Liver (tissue), 9 donors: ENCODE results near the gene ZFP92. TPM values are rescaled to one million over a fixed set of nuclear protein-coding genes. Genes with fewer than 3 reads are reported as not detected.
"Not testable (repeated sequence)": the region's sequence is repeated elsewhere in the genome, so short reads cannot be mapped to it uniquely, and the experiment has no call there.

Experiments used
- DNase-seq: peaks from one replicate; pipeline ENCODE4 v3.0.0-alpha.2; 2017; ENCODE audit warnings: low spot score
- H3K27ac ChIP-seq, 2 donors: one replicate each; pipeline ENCODE4 v1.7.0; 2013; ENCODE audit warnings: inconsistent platforms in 2 of 2, low read length in 2 of 2, control low read depth in 1 of 2, low read depth in 1 of 2, mild to moderate bottlenecking in 1 of 2
- H3K27me3 ChIP-seq, 4 donors: one replicate each; pipeline versions ENCODE4 v1.6.1 to v1.7.0; 2013; ENCODE audit warnings: low read length in 3 of 4, inconsistent platforms in 1 of 4, mild to moderate bottlenecking in 1 of 4, moderate library complexity in 1 of 4; ENCODE audit not compliant: control insufficient read depth in 4 of 4, insufficient read depth in 4 of 4
- H3K36me3 ChIP-seq, 4 donors: one replicate each; pipeline versions ENCODE4 v1.6.1 to v1.7.0; 2013; ENCODE audit warnings: low read length in 3 of 4, mild to moderate bottlenecking in 3 of 4, low read depth in 1 of 4, moderate library complexity in 1 of 4; ENCODE audit not compliant: control insufficient read depth in 4 of 4, insufficient read depth in 3 of 4
- H3K4me1 ChIP-seq, 4 donors: one replicate each; pipeline versions ENCODE4 v1.6.1 to v1.7.0; 2013; ENCODE audit warnings: low read length in 3 of 4, mild to moderate bottlenecking in 3 of 4, moderate library complexity in 1 of 4; ENCODE audit not compliant: control insufficient read depth in 4 of 4, insufficient read depth in 4 of 4
- H3K4me3 ChIP-seq, 3 donors: one replicate each; pipeline versions ENCODE4 v1.6.1 to v1.7.0; 2013; ENCODE audit warnings: low read length in 3 of 3, control low read depth in 1 of 3, low read depth in 1 of 3, mild to moderate bottlenecking in 1 of 3
- H3K9ac ChIP-seq, 2 donors: one replicate each; pipeline ENCODE4 v1.7.0; 2013; ENCODE audit warnings: low read length in 2 of 2, mild to moderate bottlenecking in 2 of 2, moderate library complexity in 2 of 2, control low read depth in 1 of 2, low read depth in 1 of 2
- H3K9me3 ChIP-seq, 4 donors: one replicate each; pipeline versions ENCODE4 v1.6.1 to v1.7.0; 2013; ENCODE audit warnings: low read length in 3 of 4; ENCODE audit not compliant: control insufficient read depth in 4 of 4
- EGR1 ChIP-seq, 2 donors: IDR thresholded peaks; 2 replicates each; pipeline ENCODE4 v1.6.1; 2016 to 2018; ENCODE audit warnings: antibody characterized with exemption in 2 of 2, low read depth in 2 of 2
- FOXA1 ChIP-seq: IDR thresholded peaks from 2 replicates; pipeline ENCODE4 v1.6.1; 2016; ENCODE audit warnings: antibody characterized with exemption
- HNF4G ChIP-seq: IDR thresholded peaks from 2 replicates; pipeline ENCODE4 v1.6.1; 2016; ENCODE audit warnings: antibody characterized with exemption
- NR2F2 ChIP-seq: IDR thresholded peaks from 2 replicates; pipeline ENCODE4 v1.6.1; 2016; ENCODE audit warnings: antibody characterized with exemption
- RAD21 ChIP-seq, 2 donors: IDR thresholded peaks; 2 replicates each; pipeline ENCODE4 v1.6.1; 2016; ENCODE audit warnings: antibody characterized with exemption in 2 of 2, mild to moderate bottlenecking in 2 of 2
- RXRA ChIP-seq, 2 donors: IDR thresholded peaks; 2 replicates each; pipeline ENCODE4 v1.6.1; 2017 to 2018; ENCODE audit warnings: antibody characterized with exemption in 2 of 2, mild to moderate bottlenecking in 1 of 2
- SP1 ChIP-seq: IDR thresholded peaks from 2 replicates; pipeline ENCODE4 v1.6.1; 2018; ENCODE audit warnings: antibody characterized with exemption, mild to moderate bottlenecking
- TAF1 ChIP-seq: conservative IDR thresholded peaks from 2 replicates; pipeline ENCODE4 v1.6.1; 2016; ENCODE audit warnings: antibody characterized with exemption, mild to moderate bottlenecking
- WGBS: extraction: QIAGEN DNeasy Blood & Tissue Kit; methylation state at CpG from one replicate; pipeline ENCODE4 v1.1.7; 2013; 5-methylcytosine and 5-hydroxymethylcytosine counted together
- polyA plus RNA-seq, 2 donors: library from polyadenylated mRNA; stranded (reverse) in 1 of 2; unstranded in 1 of 2; fragments of 200-250 nt in 1 of 2; fragments of >200 nt in 1 of 2; fragmentation: Nextera tagmentation in 1 of 2; extraction: Ambion mirVana in 1 of 2; gene quantifications; one replicate each; pipeline versions ENCODE4 v1.2.1 to v1.2.3, GENCODE V29; 2013 to 2015
- total RNA-seq, 2 donors: library from RNA; depleted of rRNA; stranded (reverse); fragments of >200 nt; gene quantifications; one replicate each; pipeline ENCODE4 v1.2.3, GENCODE V29; 2014
- TF ChIP-seq, protein P1 (sequence below): IDR thresholded peaks from 2 replicates; pipeline ENCODE4 v1.6.1; 2016; ENCODE audit warnings: antibody characterized with exemption, mild to moderate bottlenecking
- TF ChIP-seq, protein P2 (sequence below): IDR thresholded peaks from 2 replicates; pipeline ENCODE4 v1.6.1; 2016; ENCODE audit warnings: antibody characterized with exemption
- donor health status: healthy.
- donor health status: healthy.
- donor health status: healthy.
- donor health status: healthy.
- donor health status: healthy.

Gene ZFP92
- total and polyA plus RNA-seq, 4 donors: 0.24 to 1.3 (median 0.44) TPM

DNA sequence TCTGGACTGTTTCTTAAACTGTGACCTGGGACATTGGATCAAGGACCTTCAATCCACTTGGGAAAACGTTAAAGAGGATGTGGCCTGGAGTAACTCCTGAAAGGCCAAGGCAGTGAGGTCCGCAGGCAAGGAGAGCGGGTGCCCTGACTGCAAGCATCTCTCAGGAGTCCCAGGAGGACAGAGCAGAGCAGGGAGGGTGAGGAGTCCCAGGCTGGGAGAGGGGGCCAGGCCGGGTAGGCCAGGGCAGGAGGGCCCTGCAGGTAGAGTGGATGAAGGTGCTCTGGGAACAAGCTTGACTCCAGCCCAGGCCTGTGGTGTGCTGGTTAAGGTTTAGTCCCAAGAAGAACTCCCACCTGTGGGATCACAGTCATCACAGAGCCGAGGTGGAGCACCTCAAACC is 23.9 kb upstream of the ZFP92 start (continued):
- TF ChIP-seq, protein P1, sequence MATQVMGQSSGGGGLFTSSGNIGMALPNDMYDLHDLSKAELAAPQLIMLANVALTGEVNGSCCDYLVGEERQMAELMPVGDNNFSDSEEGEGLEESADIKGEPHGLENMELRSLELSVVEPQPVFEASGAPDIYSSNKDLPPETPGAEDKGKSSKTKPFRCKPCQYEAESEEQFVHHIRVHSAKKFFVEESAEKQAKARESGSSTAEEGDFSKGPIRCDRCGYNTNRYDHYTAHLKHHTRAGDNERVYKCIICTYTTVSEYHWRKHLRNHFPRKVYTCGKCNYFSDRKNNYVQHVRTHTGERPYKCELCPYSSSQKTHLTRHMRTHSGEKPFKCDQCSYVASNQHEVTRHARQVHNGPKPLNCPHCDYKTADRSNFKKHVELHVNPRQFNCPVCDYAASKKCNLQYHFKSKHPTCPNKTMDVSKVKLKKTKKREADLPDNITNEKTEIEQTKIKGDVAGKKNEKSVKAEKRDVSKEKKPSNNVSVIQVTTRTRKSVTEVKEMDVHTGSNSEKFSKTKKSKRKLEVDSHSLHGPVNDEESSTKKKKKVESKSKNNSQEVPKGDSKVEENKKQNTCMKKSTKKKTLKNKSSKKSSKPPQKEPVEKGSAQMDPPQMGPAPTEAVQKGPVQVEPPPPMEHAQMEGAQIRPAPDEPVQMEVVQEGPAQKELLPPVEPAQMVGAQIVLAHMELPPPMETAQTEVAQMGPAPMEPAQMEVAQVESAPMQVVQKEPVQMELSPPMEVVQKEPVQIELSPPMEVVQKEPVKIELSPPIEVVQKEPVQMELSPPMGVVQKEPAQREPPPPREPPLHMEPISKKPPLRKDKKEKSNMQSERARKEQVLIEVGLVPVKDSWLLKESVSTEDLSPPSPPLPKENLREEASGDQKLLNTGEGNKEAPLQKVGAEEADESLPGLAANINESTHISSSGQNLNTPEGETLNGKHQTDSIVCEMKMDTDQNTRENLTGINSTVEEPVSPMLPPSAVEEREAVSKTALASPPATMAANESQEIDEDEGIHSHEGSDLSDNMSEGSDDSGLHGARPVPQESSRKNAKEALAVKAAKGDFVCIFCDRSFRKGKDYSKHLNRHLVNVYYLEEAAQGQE: no peak
- TF ChIP-seq FOXA1 (no peak), NR2F2 (no peak), RAD21 (IDR thresholded peaks at IDR 0.05) (no peak)

DNA sequence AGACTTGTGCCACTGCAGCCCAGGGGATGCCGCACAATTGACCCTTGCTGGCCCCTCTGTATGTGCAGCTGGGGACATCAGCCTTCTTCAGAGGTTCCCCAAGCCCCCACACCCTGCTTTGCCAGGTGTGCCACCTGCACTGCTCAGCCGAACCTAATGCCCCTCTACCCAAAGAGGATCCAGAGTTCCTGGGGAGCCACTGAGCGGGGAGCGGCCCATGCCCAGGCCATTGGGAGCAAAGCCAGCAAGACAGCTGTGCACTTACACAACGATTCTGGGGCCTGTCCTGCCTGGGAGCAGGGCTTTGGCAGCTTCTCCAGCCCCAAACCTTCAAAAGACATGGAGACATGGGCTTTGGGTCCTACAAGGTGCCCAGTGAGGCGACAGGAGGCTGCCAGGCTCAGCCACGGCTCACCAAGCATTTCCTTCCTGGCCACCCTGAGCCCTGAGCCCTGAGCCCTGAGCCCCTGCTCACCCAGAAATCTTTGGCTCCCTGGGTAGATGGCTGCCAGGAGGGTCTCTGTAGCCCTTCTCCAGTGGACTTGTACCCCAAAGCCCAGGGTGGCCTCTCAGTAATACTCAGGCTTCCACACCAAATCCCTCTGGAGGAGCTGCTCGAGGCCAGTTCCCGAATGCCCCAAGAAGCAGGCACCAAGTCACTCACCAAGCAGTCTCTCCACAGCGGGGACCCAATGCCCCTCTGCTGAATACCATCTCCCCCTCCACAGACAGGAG is 23.1 kb upstream of the ZFP92 start:
- Histone ChIP-seq H3K27ac (no peak overlapping the region), H3K4me3 (no peak overlapping the region), H3K36me3 (no peaks in the 10 kb centered on the region), H3K4me1 (no peaks in the 10 kb centered on the region), H3K9ac (no peak overlapping the region), H3K9me3 (no peaks in the 10 kb centered on the region), H3K27me3 (no peaks in the 10 kb centered on the region)
- whole genome bisulfite sequencing: 89% methylated on average over 10 of the region's 10 CpGs
- no peak for DNase-seq
- TF ChIP-seq SP1 (no peak), HNF4G (no peak), RXRA (IDR thresholded peaks at IDR 0.05) (no peak), RAD21 (IDR thresholded peaks at IDR 0.05) (no peak), EGR1 (IDR thresholded peaks at IDR 0.05; ENCODE audit: low read depth in 2 of 2) (no peak), TAF1 (no peak)
- TF ChIP-seq, protein P2, sequence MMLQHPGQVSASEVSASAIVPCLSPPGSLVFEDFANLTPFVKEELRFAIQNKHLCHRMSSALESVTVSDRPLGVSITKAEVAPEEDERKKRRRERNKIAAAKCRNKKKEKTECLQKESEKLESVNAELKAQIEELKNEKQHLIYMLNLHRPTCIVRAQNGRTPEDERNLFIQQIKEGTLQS: no peak

DNA sequence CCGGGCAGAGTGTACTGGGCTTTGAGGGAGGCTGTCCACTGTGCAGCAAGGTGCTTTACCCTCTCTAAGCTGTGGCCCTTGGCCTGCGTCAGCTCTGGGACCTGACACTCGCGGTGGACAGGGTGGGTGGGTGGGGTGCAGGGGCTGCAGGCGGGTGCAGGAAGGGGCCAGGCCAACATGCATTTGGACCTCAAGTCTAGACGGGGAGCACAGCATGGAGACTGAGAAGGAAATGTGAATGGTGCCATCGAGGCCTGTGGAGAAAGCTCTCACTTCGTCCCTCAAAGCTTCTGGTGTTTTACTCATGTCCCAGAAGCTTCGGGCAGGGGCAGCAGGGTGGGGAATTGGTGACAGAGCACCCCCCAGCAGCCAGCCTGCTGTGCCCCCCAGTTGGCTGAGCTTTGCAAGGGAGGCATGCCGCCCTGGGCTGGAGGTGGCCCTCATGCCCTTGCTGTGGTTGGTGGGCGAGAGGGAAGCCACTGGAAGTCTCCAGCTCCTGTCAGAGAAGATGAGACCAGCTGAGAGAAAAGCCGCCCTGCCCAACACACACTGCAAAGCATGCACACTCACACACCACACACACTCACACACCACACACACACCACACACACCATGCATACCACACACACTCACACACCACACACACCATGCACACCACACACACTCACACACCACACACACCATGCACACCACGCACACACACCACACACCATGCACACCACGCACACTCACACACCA is 22.4 kb upstream of the ZFP92 start:
- WGBS: 91% methylated on average over 14 of the region's 14 CpGs
- H3K36me3 ChIP-seq: no peaks in the 10 kb centered on the region
- H3K9me3 ChIP-seq: no peaks in the 10 kb centered on the region
- H3K27ac ChIP-seq: no peak overlapping the region
- no peak overlapping the region for H3K9ac ChIP-seq
- no peak for TF ChIP-seq RXRA (IDR thresholded peaks at IDR 0.05)
- TF ChIP-seq, protein P1: no peak
- no peaks in the 10 kb centered on the region for H3K4me1 ChIP-seq
- no peak overlapping the region for H3K4me3 ChIP-seq
- H3K27me3 ChIP-seq: no peaks in the 10 kb centered on the region
- no peak for DNase-seq

DNA sequence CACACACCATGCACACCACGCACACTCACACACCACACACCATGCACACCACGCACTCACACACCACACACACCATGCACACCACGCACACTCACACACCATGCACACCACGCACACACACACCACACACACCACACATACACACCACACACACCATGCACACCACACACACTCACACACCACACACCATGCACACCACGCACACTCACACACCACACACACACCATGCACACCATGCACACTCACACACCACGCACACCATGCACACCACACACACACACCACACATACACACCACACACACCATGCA is 21.9 kb upstream of the ZFP92 start:
- WGBS: 96% methylated on average over 6 of the region's 6 CpGs
- not testable (repeated sequence) for H3K36me3 ChIP-seq, H3K9me3 ChIP-seq, DNase-seq, H3K27ac ChIP-seq, H3K4me1 ChIP-seq, H3K9ac ChIP-seq, H3K4me3 ChIP-seq, H3K27me3 ChIP-seq
